Activated T-helper 1 cell treated with anti-CD3 and anti-CD28 coated beads, Interleukin-2, amount 50 U/mL, for 16 hours (primary cell): Measurements from ENCODE around the gene TCEANC.
A peak's percentile ranks its signal among the peaks of the same experiment; 100 is the strongest.
"Not testable (repeated sequence)": the region's sequence is repeated elsewhere in the genome, so short reads cannot be mapped to it uniquely, and the experiment has no call there.

ENCODE experiments used
- DNase-seq, 2 donors: peaks; one replicate each; pipeline ENCODE4 v3.0.0-alpha.2; 2020; ENCODE audit warnings: low read depth in 1 of 2, low spot score in 1 of 2

TCEANC gene

GRCh38 chrX:13655674-13656073, 2.7 kb downstream of the TCEANC start:
- no peak for DNase-seq

- no peak for DNase-seq
Observed at GRCh38 chrX:13658602-13659001, 5.7 kb downstream of the TCEANC start.

- no peak for DNase-seq
Observed at GRCh38 chrX:13659063-13659462, 6.1 kb downstream of the TCEANC start.

GRCh38 chrX:13661735-13662288, 8.9 kb downstream of the TCEANC start:
- no peak for DNase-seq

GRCh38 chrX:13662355-13662791, 9.4 kb downstream of the TCEANC start:
- DNase-seq = no peak

- DNase-seq = no peak
Observed at GRCh38 chrX:13664020-13664419, 11.1 kb downstream of the TCEANC start.

- no peak for DNase-seq
Observed at GRCh38 chrX:13666836-13667235, 13.9 kb downstream of the TCEANC start.

GRCh38 chrX:13667919-13668318, 15.0 kb downstream of the TCEANC start:
- DNase-seq = no peak

GRCh38 chrX:13669246-13669737, 16.4 kb downstream of the TCEANC start:
- peak in 1 of 2 donors; percentile 25 for DNase-seq

GRCh38 chrX:13669755-13670154, 16.8 kb downstream of the TCEANC start:
- DNase-seq = not testable (repeated sequence)

GRCh38 chrX:13670197-13670596, 17.3 kb downstream of the TCEANC start:
- DNase-seq = no peak

- no peak for DNase-seq
Observed at GRCh38 chrX:13673016-13673415, 20.1 kb downstream of the TCEANC start.

GRCh38 chrX:13676885-13677284, 23.9 kb downstream of the TCEANC start:
- no peak for DNase-seq

GRCh38 chrX:13679700-13680099, 26.8 kb downstream of the TCEANC start:
- DNase-seq = not testable (repeated sequence)

GRCh38 chrX:13681595-13681994, 28.7 kb downstream of the TCEANC start:
- no peak for DNase-seq

- DNase-seq = no peak
Observed at GRCh38 chrX:13684361-13684760, 31.4 kb downstream of the TCEANC start.

GRCh38 chrX:13685126-13685763, 32.3 kb downstream of the TCEANC start:
- DNase-seq = no peak

- DNase-seq = no peak
Observed at GRCh38 chrX:13687203-13687602, 34.3 kb downstream of the TCEANC start.

- no peak for DNase-seq
Observed at GRCh38 chrX:13688384-13688957, 35.5 kb downstream of the TCEANC start.

- peak; percentile 56 to 71 for DNase-seq
Observed at GRCh38 chrX:13688958-13689740, 36.2 kb downstream of the TCEANC start, which contains the start of gene RAB9A. Gene RAB9A, plus strand, starts transcription at chrX:13689128. Its CDS starts 19,619 bp downstream, at chrX:13708747.

GRCh38 chrX:13689741-13690211, 36.8 kb downstream of the TCEANC start:
- no peak for DNase-seq
